Activated naive CD8-positive, alpha-beta T cell treated with anti-CD3 and anti-CD28 coated beads, Interleukin-2, amount 10 ng/mL, durations not matched to agents 7 days and 5 days (primary cell): ENCODE data around the gene KRT40. TPM values are rescaled to one million over a fixed set of nuclear protein-coding genes. Genes with fewer than 3 reads are reported as not detected.

Experiments used
- ATAC-seq: fragments of 150-1000 bp; cut with Tn5 transposase; one replicate; pipeline ENCODE4 v1.10.0; 2021; ENCODE audit warnings: low read depth, moderate library complexity
- POLR2A ChIA-PET: fragments of 350-600 bp; sonication (Branson Sonifier 250); formaldehyde crosslinking; loops from one replicate; lab custom pipeline; 2021; ENCODE audit warnings: antibody characterized with exemption; lab: Charles Lee
- DNase-seq: peaks from one replicate; pipeline ENCODE4 v3.0.0; 2021
- H3K27ac Mint-ChIP-seq: one replicate; pipeline ENCODE4 v1.8.0; 2022; ENCODE audit warnings: mild to moderate bottlenecking, mixed read lengths
- H3K27me3 Mint-ChIP-seq: one replicate; pipeline ENCODE4 v1.8.0; 2022; ENCODE audit warnings: mild to moderate bottlenecking, moderate library complexity, mixed read lengths
- H3K36me3 Mint-ChIP-seq: one replicate; pipeline ENCODE4 v1.8.0; 2021; ENCODE audit warnings: mild to moderate bottlenecking, mixed read lengths
- H3K4me1 Mint-ChIP-seq: one replicate; pipeline ENCODE4 v1.8.0; 2021; ENCODE audit warnings: mixed read lengths
- H3K4me3 Mint-ChIP-seq: one replicate; pipeline ENCODE4 v1.8.0; 2022; ENCODE audit warnings: mild to moderate bottlenecking, moderate library complexity, mixed read lengths
- H3K9me3 Mint-ChIP-seq: one replicate; pipeline ENCODE4 v1.8.0; 2021; ENCODE audit warnings: mixed read lengths
- total RNA-seq, 2 experiments: library from RNA; stranded (reverse); gene quantifications; one replicate each; pipeline ENCODE4 v1.2.3, GENCODE V29; 2021

The KRT40 gene
- total RNA-seq, 2 experiments from 2014 or later = not detected

DNA sequence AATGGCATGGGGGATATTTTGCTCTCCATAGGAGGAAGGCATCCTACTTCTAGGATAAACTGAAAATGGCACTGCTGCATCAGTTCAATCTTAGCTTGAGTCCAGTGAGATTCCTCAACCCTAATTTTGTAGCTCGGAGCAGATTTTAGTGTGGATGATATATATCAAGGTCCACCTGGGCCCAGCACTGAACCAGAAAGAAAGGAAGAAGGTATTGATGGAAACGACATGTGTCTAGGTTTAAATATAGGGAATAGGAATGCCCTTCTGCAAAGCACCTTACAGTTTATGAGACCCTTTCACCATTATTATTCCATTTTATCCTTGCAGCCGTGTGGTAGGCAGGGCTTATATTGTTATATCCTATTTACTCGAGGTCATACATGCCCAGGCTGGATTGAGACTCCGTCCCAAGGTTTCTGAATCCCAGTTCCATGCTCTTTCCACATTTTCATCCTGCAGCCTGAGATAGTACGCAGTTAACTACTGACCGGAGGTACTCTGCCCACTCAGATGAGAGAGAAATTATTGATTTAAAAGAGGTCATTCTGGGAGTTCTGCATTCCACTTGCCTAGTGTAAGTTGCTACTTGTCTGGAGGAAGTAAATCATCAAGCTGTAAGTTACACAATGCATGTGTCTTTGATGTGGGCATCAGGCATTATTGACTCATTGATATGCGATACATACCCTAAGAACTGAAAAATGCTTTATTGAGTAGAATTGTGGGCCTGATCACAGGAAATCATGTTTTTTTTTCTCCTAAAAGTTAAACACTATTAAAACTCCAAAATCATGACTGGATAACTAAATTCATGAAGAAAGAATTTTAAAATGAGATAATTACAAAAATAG, 27.5 kb downstream of the KRT40 start:
- no peak overlapping the region for H3K27ac Mint-ChIP-seq
- DNase-seq (no peak), ATAC-seq (no peak)
- POLR2A ChIA-PET = no interaction called here
- peaks cover 5% of the 10 kb centered on the region for H3K4me1 Mint-ChIP-seq
- no peaks in the 10 kb centered on the region for H3K9me3 Mint-ChIP-seq
- H3K27me3 Mint-ChIP-seq = peaks cover 16% of the 10 kb centered on the region
- peaks cover 2% of the 10 kb centered on the region for H3K36me3 Mint-ChIP-seq
- no peak overlapping the region for H3K4me3 Mint-ChIP-seq

DNA sequence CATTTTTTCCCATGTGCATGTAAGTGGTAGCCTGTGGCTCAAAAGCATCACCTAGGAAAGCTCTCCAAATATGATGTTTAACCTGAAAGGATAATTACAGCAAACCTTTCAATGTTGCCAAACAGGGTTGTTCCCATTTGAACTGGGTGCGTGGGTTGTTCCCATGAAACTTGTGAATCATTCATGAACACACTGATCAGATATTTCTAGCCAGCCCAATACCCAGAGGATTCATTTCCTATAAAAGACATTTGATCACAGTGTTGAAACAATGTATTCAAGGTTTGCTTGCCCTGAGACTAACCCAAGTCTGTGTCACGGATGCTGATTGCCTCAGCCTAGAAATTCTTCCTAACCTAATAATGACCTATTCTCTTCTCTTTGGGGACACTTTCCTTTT, 30.2 kb downstream of the KRT40 start:
- H3K36me3 Mint-ChIP-seq = no peaks in the 10 kb centered on the region
- H3K4me1 Mint-ChIP-seq = no peaks in the 10 kb centered on the region
- POLR2A ChIA-PET = no interaction called here
- H3K27ac Mint-ChIP-seq = no peak overlapping the region
- H3K4me3 Mint-ChIP-seq = no peak overlapping the region
- DNase-seq (no peak), ATAC-seq (no peak)
- no peaks in the 10 kb centered on the region for H3K9me3 Mint-ChIP-seq
- H3K27me3 Mint-ChIP-seq = peaks cover 32% of the 10 kb centered on the region

DNA sequence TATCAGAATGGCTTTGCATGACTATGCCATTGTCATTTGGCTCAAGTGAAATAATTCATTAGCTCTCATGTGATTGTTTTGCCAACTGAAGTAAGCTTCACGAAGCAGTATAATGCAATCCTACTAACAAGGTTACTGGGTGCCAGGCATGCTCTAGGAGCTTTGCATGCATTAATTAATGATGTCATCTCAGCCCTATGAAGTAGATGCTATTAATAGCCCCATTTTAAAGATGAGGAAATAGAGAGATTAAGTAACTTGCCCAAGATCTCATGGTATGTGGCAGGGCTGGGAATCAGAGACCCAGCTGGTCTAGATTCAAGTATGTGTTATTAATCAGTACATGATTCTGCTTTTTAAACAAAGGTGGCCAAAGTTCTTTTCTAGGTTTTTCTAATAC, 31.5 kb downstream of the KRT40 start:
- DNase-seq (no peak), ATAC-seq (no peak)
- H3K36me3 Mint-ChIP-seq = no peaks in the 10 kb centered on the region
- no peaks in the 10 kb centered on the region for H3K4me1 Mint-ChIP-seq
- peaks cover 42% of the 10 kb centered on the region for H3K27me3 Mint-ChIP-seq
- H3K9me3 Mint-ChIP-seq = no peaks in the 10 kb centered on the region
- POLR2A ChIA-PET = no interaction called here
- no peak overlapping the region for H3K4me3 Mint-ChIP-seq
- H3K27ac Mint-ChIP-seq = no peak overlapping the region

DNA sequence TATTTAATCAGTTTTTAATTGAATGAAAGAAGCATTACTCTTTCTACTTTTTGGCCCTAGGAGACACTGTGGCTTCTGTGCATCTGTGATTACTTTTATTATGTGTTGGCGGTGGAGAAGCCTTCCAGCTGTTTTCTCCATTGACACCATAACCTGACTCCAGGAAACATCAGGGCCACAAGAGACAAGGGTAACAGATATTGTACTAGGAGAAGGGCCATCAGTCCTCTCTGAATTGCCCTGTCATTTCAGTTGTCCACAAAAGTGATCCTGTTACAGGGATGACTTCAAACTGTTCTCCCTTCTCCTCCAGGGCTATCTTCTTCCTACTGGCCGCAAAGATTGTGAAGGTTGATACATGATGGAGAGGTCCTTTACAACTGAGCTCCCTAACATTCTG, 32.0 kb downstream of the KRT40 start:
- H3K27me3 Mint-ChIP-seq = peaks cover 44% of the 10 kb centered on the region
- no peaks in the 10 kb centered on the region for H3K9me3 Mint-ChIP-seq
- H3K27ac Mint-ChIP-seq = no peak overlapping the region
- no peaks in the 10 kb centered on the region for H3K4me1 Mint-ChIP-seq
- H3K36me3 Mint-ChIP-seq = no peaks in the 10 kb centered on the region
- H3K4me3 Mint-ChIP-seq = no peak overlapping the region
- ATAC-seq (no peak), DNase-seq (no peak)
- POLR2A ChIA-PET = no interaction called here

DNA sequence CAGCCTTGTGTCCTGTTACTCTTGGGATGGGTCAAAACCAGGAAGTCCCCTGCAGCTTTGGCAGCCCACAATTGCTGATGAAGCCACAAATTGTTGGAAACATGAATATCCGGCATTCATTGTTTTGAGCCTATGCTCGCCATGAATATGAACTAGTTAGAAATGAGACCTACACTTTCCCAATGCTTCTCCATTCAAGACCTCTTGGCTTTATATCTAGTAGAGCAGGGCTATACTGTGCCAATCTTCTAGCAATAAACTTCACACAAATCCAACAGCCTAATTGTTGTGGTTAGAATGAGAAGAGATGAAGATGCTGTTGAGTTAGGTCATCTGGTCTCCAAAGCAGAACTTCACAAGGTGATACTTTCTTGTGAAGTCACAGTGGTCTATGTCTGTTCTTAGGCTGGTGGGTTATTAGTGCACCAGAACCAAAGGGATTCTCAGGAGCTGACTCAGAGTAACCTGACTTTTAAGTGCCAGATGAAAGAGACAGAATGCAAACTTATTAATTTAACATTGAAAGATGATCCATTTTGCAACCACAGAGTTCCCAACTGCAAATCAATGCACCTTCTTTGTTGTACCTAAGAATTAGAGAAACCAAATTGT, 33.0 kb downstream of the KRT40 start:
- peaks cover 52% of the 10 kb centered on the region for H3K27me3 Mint-ChIP-seq
- no peak overlapping the region for H3K4me3 Mint-ChIP-seq
- ATAC-seq = no peak

DNA sequence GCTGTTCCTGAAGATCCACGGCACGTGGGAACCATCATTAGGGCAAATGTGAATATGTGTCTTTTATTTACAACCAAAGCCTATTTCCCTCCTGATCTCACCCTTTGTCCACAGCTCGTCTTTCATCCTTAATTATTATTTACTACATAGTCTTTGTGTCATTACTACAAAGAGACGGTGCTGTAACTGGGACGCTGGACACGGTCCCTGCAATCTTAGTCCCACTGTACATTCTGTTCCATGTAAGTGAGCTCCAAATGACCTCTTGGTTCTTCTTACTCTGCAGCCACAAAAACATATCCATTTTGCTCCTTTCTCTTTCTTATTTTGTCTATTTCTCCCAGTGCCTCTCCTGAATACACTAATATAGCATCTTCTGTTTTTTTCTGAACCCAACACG, 34.0 kb downstream of the KRT40 start:
- ATAC-seq (no peak), DNase-seq (no peak)
- no peaks in the 10 kb centered on the region for H3K4me1 Mint-ChIP-seq
- no peaks in the 10 kb centered on the region for H3K36me3 Mint-ChIP-seq
- no peaks in the 10 kb centered on the region for H3K9me3 Mint-ChIP-seq
- no peak overlapping the region for H3K27ac Mint-ChIP-seq
- H3K27me3 Mint-ChIP-seq = peaks cover 46% of the 10 kb centered on the region
- H3K4me3 Mint-ChIP-seq = no peak overlapping the region
- POLR2A ChIA-PET = no interaction called here

More for the DNA sequence above, 33.0 kb downstream of the KRT40 start:
- H3K9me3 Mint-ChIP-seq = no peaks in the 10 kb centered on the region
- H3K4me1 Mint-ChIP-seq = no peaks in the 10 kb centered on the region
- no peak for DNase-seq
- no peaks in the 10 kb centered on the region for H3K36me3 Mint-ChIP-seq
- no peak overlapping the region for H3K27ac Mint-ChIP-seq
- POLR2A ChIA-PET = no interaction called here

DNA sequence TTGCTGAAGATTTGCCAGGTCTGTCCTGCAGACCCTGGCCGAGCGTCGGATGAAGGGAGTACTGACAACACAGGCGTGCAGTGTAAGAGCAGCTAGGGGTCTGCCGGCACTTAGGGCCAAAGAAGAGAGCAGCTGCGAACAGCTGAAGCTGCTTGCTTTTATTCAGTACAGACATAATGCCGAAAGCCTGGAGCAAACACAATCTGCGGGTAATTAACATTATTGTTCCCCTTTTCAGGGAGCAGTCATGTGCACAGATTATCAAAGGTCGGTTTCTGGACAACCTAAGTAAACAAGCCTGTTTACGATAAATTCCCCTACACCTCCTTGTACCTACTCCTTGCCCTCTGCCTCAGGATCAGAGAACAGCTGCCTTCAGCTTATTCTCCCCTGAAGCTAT, 34.7 kb downstream of the KRT40 start:
- DNase-seq (no peak), ATAC-seq (no peak)
- H3K9me3 Mint-ChIP-seq = no peaks in the 10 kb centered on the region
- H3K36me3 Mint-ChIP-seq = no peaks in the 10 kb centered on the region
- H3K4me1 Mint-ChIP-seq = no peaks in the 10 kb centered on the region
- POLR2A ChIA-PET = no interaction called here
- H3K27ac Mint-ChIP-seq = no peak overlapping the region
- no peak overlapping the region for H3K4me3 Mint-ChIP-seq
- H3K27me3 Mint-ChIP-seq = peaks cover 45% of the 10 kb centered on the region

DNA sequence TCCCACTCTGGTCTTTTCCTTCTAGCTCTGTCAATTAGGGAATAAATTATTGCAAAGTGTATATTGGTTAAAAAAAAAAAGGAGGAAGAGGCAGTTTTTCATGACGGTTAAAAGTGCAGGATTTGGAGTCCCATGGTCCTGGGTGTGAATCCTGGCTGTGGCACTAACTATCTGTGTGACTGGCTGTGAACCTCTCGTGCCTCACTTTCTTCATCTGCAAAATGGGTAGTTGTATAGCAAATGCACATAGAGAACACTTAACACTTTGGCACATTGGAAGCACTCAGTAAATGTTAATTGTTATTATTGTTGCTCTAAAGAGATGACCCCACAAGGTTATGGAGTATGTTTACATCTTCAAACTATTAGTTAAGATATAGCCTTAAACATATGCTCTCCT, 36.2 kb downstream of the KRT40 start:
- Mint-ChIP-seq H3K4me3 (no peak overlapping the region), H3K27me3 (peaks cover 39% of the 10 kb centered on the region), H3K27ac (no peak overlapping the region), H3K9me3 (peaks cover 2% of the 10 kb centered on the region), H3K36me3 (peaks cover 1% of the 10 kb centered on the region), H3K4me1 (no peaks in the 10 kb centered on the region)
- POLR2A ChIA-PET = no interaction called here
- DNase-seq (no peak), ATAC-seq (no peak)

DNA sequence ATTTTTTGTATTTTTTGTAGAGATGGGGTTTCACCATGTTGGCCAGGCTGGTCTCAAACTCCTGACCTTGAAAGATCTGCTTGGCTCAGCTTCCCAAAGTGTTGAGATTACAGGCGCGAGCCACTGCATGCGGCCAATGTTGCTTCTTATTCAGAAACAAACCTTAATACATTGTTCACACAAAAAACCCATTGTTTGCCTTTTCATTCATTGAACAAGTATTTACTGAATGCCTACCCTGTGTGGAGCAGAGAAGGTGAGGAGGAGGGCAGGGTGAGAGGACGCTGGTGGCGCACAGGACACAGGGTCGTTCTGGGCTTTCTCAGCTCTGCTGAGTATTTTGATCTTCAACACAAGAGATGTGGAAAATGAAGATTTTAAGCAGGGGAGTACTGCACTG, 38.7 kb downstream of the KRT40 start:
- ATAC-seq (no peak), DNase-seq (no peak)
- no peak overlapping the region for H3K4me3 Mint-ChIP-seq
- peaks cover 2% of the 10 kb centered on the region for H3K9me3 Mint-ChIP-seq
- H3K36me3 Mint-ChIP-seq = peaks cover 1% of the 10 kb centered on the region
- peaks cover 37% of the 10 kb centered on the region for H3K27me3 Mint-ChIP-seq
- POLR2A ChIA-PET = no interaction called here
- no peak overlapping the region for H3K27ac Mint-ChIP-seq
- H3K4me1 Mint-ChIP-seq = no peaks in the 10 kb centered on the region

DNA sequence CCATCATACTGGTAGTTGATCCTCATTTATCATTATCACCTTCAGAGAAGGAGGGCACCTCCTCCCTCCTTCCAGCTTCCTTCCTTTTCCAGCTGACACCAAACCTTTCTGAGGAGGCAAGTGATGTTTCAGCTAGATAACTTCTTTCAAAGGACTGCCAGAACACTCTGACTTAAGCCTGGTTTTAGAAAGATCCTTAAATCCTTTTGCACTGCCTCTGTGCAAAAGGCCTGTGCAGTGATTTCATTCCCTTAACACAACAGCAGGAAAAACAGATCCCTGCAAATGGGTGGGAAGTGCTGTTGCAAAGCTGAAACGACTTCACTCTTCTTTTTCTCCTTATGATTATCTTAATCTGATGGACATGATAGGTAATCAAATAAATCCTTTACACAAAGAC, 39.6 kb downstream of the KRT40 start:
- Mint-ChIP-seq H3K9me3 (peaks cover 2% of the 10 kb centered on the region), H3K4me1 (no peaks in the 10 kb centered on the region), H3K27ac (no peak overlapping the region), H3K36me3 (peaks cover 1% of the 10 kb centered on the region), H3K27me3 (peaks cover 32% of the 10 kb centered on the region), H3K4me3 (no peak overlapping the region)
- POLR2A ChIA-PET = no interaction called here
- DNase-seq = no peak
- no peak for ATAC-seq

DNA sequence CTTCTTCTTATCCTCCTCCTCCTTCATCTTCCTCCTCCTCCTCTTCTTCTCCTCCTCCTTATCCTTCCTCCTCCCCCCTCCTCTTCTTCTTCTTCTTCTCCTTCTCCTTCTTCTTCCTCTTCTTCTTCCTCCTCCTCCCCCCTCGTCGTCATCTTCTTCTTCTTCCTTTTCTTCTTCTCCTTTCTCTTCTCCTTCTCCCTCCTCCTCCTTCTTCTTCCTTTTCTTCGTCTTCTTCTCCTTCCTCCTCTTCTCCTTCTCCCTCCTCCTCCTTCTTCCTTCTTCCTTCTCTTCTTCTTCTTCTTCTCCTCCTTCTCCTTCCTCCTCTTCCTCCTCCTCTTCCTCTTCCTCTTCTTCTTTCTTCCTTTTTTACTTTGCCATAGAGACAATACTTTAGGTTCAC, 41.6 kb downstream of the KRT40 start:
- H3K27me3 Mint-ChIP-seq = peaks cover 16% of the 10 kb centered on the region
- POLR2A ChIA-PET = no interaction called here

DNA sequence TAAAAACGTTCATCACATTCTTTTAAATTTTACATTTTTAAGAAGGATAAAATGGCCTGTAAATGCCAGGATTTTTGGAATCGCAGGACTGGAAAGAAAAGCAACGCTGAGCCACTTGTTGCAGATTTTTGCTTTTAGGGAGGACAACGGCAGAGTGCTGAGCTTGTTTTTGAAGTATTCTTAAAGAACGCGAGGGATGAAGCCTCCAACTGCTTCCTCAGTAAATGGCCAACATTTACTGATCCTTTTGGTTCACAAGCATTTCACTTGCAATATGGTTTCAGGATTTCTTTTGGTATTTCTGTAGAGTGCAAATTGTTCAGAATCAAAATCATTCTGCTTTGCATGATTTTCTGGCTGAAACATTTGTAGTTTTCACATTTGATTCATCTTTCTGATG, 43.9 kb downstream of the KRT40 start:
- H3K36me3 Mint-ChIP-seq = peaks cover 1% of the 10 kb centered on the region
- H3K9me3 Mint-ChIP-seq = peaks cover 2% of the 10 kb centered on the region

More for the DNA sequence above, 41.6 kb downstream of the KRT40 start:
- Mint-ChIP-seq H3K4me1 (no peaks in the 10 kb centered on the region), H3K4me3 (no peak overlapping the region), H3K9me3 (peaks cover 2% of the 10 kb centered on the region), H3K36me3 (peaks cover 1% of the 10 kb centered on the region), H3K27ac (no peak overlapping the region)
- DNase-seq = no peak
- ATAC-seq = no peak

DNA sequence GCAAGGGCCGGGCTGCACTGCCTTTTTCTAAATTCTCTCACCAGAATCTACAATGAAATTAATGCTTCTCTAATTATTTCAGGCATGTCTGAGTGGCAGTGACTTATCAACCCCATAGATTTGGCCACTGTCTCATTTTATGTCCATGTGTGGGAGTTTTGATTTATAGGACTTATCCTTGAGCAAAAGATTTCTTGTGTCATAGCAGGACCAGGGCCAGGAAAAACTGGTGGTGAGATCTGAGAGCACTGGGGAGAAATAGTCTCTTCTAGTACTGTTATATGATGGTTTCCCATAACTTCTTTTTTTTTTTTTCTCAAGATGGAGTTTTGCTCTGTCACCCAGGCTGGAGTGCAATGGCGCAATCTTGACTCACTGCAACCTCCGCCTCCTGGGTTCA, 45.1 kb downstream of the KRT40 start:
- Mint-ChIP-seq H3K27ac (no peak overlapping the region), H3K36me3 (peaks cover 1% of the 10 kb centered on the region), H3K4me3 (no peak overlapping the region), H3K4me1 (no peaks in the 10 kb centered on the region), H3K9me3 (peaks cover 2% of the 10 kb centered on the region), H3K27me3 (peaks cover 14% of the 10 kb centered on the region)
- ATAC-seq = no peak
- POLR2A ChIA-PET = no interaction called here
- no peak for DNase-seq

More for the DNA sequence above, 43.9 kb downstream of the KRT40 start:
- Mint-ChIP-seq H3K27me3 (peaks cover 8% of the 10 kb centered on the region), H3K4me1 (no peaks in the 10 kb centered on the region), H3K27ac (no peak overlapping the region), H3K4me3 (no peak overlapping the region)
- POLR2A ChIA-PET = no interaction called here
- ATAC-seq (no peak), DNase-seq (no peak)

DNA sequence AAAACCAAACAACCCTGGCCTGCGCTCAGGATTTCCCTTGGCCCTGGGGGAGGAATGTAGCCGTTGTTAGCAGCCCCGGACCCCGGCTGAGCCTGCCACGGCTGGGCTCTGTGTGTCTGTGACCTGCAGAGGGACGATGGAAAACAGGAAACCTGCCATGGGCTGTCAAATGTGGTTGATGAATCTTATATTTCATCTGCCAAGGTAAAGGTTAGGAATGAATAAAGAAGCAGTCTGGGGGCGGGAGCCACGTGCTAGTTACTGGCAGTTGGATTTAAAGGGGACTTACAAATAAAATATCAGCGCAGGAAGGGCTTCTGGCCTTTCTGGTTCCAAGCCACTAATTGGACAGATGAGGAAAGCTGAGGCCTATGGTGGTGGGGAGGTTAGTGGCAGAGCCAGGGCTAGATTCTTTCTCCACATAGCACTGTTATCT, 46.7 kb downstream of the KRT40 start, which contains the start of gene KRT23:
TSS of gene KRT23 (minus strand) at position 263 of the 436 bp plus-strand sequence. CDS start 1,043 bp downstream, outside the sequence.
- no peaks in the 10 kb centered on the region for H3K4me1 Mint-ChIP-seq
- H3K27me3 Mint-ChIP-seq = peaks cover 15% of the 10 kb centered on the region
- no peak for ATAC-seq
- H3K9me3 Mint-ChIP-seq = no peaks in the 10 kb centered on the region
- H3K4me3 Mint-ChIP-seq = no peak within 1 kb of the TSS
- no peak for DNase-seq
- no peaks in the 10 kb centered on the region for H3K36me3 Mint-ChIP-seq
- POLR2A ChIA-PET = no interaction called here
- no peak within 1 kb of the TSS for H3K27ac Mint-ChIP-seq
